SKM-1 (cell line): ENCODE results near the gene HS3ST4.
"Not testable (repeated sequence)": the region's sequence is repeated elsewhere in the genome, so short reads cannot be mapped to it uniquely, and the experiment has no call there.

Experiments used
- DNase-seq: peaks from one replicate; lab custom pipeline; 2025; ENCODE audit not compliant: unreplicated experiment; lab: John Stamatoyannopoulos, UW

HS3ST4 gene

GRCh38 chr16:26078716-26079355 is 387.1 kb downstream of the HS3ST4 start:
- no peak for DNase-seq

- no peak for DNase-seq
Measured at GRCh38 chr16:26087091-26087490, 395.3 kb downstream of the HS3ST4 start.

DNA sequence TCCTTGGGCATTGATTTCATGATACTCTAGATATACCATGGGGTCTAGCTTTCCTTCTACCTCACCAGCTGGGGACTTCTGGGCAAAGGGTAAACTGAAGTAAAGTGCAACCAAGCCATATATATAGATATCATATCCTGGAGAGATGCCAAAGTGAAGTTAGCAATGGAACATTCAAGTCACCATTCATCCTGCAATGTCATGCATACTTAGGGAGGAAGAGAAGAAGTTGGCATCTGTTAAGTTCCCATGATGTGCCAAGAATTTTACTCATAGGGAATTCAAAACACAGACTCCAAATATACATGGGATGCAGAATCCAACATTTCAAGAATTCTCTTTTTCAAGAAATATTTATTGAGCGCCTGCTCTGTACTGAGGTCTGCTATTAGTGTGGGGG is 399.8 kb downstream of the HS3ST4 start:
- DNase-seq: no peak

- DNase-seq: not testable (repeated sequence)
Measured at GRCh38 chr16:26098206-26098605, 406.4 kb downstream of the HS3ST4 start.

DNA sequence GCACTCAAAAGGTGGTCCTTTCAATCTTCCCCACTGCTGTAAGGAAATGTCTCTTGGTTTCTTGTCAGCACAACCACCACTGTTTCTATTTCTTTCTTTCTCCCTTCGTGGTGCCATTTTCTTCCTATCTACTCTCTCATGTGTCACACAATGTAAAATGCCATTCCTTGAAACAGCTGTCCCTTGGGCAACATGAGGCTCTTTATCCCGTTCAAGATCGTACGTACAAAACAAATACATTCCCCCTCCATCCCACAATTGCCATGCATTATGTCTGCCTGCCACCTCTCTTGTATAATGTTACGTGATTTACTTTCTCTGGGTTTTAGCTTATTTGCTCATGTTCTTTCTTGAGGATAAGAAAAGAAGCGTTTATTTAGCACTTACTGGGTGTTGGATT is 410.6 kb downstream of the HS3ST4 start:
- DNase-seq: no peak

GRCh38 chr16:26108836-26109505 is 417.2 kb downstream of the HS3ST4 start:
- no peak for DNase-seq

DNA sequence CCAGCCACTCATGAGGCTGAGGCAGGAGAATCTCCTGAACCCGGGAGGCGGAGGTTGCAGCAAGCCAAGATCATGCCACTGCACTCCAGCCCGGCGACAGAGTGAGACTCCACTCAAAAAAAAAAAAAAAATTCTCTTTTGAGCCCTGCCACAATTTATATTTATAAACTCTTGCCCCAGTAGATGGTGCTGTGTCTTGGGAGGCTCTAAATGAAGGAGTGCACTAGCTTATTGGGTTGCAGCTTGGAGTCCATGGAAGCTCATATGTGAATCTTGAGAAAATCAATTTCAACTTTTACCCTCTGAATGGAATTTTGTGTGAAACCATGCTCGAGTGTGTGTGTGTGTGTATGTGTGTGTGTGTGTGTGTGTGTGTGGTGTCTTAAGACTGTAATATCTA is 420.1 kb downstream of the HS3ST4 start:
- no peak for DNase-seq

DNA sequence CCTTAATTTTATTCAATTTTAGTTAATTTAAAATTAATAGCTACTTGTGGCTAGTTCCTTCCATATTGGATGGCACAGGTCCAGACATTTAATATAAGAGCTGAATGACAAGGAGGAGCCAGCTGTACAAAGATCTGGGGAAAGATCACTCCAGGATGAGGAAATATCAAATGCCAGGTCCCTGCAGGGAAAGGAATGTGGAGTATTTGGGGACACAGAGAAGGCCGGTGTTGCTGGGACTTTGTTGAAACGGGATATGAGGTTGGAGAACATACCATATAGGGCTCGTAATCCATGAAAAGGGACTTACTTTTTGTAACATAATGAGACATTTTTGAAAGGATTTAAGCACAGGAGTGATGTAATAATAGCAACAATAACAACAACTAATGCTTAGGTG is 426.8 kb downstream of the HS3ST4 start:
- DNase-seq: no peak

GRCh38 chr16:26120729-26121128 is 429.0 kb downstream of the HS3ST4 start:
- DNase-seq: no peak

DNA sequence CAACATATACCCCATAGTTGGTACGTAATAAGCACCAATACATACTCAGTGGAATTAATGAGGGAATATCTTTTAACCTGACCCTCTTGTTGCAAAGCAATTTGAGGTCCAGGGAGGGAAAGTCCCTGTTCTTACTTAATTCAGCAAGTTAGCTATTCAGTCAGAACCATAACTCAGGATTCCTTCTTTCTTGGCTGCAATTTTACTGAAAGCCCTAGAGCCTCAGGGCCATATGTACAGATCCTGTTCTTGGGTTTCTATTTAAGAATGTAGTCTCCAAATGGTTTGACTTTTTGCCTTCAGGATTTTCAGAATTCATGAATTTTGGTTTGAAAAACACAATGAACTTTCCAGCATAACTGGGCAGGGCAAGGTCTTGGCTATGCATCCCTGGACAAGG is 436.5 kb downstream of the HS3ST4 start:
- no peak for DNase-seq

- DNase-seq: no peak
Measured at GRCh38 chr16:26129997-26130396, 438.2 kb downstream of the HS3ST4 start.

- DNase-seq: no peak
Measured at GRCh38 chr16:26133416-26134093, 441.8 kb downstream of the HS3ST4 start.

DNA sequence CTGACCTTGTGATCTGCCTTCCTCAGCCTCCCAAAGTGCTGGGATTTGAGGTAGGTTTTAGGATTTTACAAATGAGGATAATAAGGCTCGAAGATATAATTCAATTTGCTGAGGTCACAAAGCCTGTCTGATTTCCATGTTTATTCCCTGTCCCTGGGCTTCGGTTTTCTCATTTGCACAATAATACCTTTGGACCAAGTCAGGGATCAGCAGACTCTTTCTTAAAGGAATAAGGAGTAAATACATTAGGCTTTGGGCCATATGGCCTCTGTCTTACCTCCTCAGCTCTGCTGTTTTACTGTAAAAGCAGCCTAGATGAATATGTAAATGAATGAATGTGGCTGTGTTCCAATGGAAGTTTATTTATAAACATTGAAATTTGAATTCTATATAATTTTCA is 442.8 kb downstream of the HS3ST4 start:
- DNase-seq: no peak

- no peak for DNase-seq
Measured at GRCh38 chr16:26137956-26138355, 446.2 kb downstream of the HS3ST4 start.

- DNase-seq: no peak
Measured at GRCh38 chr16:26139091-26139490, 447.3 kb downstream of the HS3ST4 start.

- no peak for DNase-seq
Measured at GRCh38 chr16:26139884-26140283, 448.1 kb downstream of the HS3ST4 start.

- DNase-seq: no peak
Measured at GRCh38 chr16:26149364-26150190, 457.8 kb downstream of the HS3ST4 start.

DNA sequence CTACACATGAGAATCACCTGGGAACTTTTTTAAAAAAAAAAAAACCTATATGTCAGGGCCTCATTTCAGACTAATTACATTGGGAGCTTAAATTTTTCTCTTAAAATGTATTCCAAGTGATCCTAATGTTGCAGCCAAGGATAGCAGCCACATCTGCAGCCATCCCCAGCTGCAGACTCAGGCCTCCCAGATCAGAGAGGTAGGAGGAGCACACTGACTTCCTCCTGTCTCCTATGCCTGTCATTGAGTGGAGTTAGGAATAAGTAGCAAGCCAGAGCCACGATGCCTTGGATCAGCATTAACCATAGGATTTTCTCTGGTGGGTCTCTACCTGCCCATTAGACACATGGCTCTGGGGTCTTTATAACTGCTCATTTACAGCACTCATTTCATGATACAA is 463.5 kb downstream of the HS3ST4 start:
- no peak for DNase-seq

GRCh38 chr16:26157319-26157718 is 465.6 kb downstream of the HS3ST4 start:
- DNase-seq: no peak

- DNase-seq: no peak
Measured at GRCh38 chr16:26158142-26158759, 466.5 kb downstream of the HS3ST4 start.
